Fibroblast of villous mesenchyme (primary cell): Measurements from ENCODE around the gene SAP30. TPM values are rescaled to one million over a fixed set of nuclear protein-coding genes. Genes with fewer than 3 reads are reported as not detected.

Experiments used
- DNase-seq: peaks from one replicate; pipeline ENCODE4 v3.0.0-alpha.2; 2010; ENCODE audit warnings: low read depth
- H3K4me3 ChIP-seq: 2 replicates; pipeline ENCODE4 v1.5.1; 2011; ENCODE audit warnings: low read depth, mild to moderate bottlenecking, low read length
- total RNA-seq: library from RNA; depleted of rRNA; stranded (reverse); fragments of >200 nt; gene quantifications from 2 replicates; pipeline ENCODE4 v1.2.3, GENCODE V29; 2012
- TF ChIP-seq, protein P1 (sequence below): IDR thresholded peaks from 2 replicates; pipeline ENCODE4 v1.5.1; 2012; ENCODE audit warnings: low read depth, mild to moderate bottlenecking, low read length; ENCODE audit not compliant: insufficient read depth

Gene SAP30
- total RNA-seq, 1 donor: 21.2 TPM

DNA sequence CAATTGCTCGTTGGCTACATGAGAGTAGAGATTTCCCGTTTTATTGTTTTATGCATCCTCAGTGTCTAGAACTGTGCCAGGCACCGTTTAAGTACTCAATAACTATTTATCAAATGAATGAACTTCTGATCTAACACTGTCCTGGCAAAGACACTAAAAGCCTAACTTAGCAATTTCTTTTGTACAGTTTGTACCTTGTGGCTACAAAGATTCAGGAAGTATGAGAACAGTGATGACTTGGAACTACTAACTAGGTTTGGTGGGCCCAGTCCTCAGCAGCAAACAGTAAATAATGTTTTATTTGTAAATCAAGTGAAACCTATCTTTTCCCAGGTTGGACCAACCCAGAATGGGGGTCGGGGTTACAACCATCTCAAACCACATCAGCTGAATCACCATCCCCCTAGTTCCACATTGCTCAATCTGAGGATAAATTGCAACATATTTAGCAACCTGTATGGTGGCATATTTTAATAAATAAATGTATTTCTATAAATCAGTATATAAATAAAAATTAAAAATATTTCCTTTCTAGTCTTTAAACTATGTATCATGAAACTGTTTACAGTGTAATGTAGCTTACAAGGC, 40.4 kb downstream of the SAP30 start:
- peak; percentile 13 for DNase-seq
- TF ChIP-seq, protein P1, sequence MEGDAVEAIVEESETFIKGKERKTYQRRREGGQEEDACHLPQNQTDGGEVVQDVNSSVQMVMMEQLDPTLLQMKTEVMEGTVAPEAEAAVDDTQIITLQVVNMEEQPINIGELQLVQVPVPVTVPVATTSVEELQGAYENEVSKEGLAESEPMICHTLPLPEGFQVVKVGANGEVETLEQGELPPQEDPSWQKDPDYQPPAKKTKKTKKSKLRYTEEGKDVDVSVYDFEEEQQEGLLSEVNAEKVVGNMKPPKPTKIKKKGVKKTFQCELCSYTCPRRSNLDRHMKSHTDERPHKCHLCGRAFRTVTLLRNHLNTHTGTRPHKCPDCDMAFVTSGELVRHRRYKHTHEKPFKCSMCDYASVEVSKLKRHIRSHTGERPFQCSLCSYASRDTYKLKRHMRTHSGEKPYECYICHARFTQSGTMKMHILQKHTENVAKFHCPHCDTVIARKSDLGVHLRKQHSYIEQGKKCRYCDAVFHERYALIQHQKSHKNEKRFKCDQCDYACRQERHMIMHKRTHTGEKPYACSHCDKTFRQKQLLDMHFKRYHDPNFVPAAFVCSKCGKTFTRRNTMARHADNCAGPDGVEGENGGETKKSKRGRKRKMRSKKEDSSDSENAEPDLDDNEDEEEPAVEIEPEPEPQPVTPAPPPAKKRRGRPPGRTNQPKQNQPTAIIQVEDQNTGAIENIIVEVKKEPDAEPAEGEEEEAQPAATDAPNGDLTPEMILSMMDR: no peak
- no peak overlapping the region for H3K4me3 ChIP-seq

DNA sequence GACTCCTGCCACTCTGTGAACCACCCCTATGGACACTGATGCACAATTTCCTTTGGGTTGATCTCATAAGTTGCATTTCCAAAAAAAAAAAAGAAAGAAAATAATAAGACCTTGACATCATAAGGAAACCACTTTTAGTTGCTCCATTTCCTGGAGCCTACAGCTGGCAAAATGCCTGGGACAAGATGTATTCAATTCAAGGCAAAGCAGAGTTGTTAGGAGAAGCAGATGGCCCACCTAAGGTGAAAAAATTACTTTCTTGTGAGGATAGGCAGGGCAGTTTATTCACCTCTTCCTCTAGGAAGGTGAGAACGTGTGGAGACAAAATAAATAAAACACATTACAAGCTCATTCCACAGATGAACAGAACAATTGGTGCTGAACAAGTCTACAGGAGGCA, 42.3 kb downstream of the SAP30 start:
- DNase-seq: peak; percentile 48
- no peak overlapping the region for H3K4me3 ChIP-seq
- TF ChIP-seq, protein P1: no peak

DNA sequence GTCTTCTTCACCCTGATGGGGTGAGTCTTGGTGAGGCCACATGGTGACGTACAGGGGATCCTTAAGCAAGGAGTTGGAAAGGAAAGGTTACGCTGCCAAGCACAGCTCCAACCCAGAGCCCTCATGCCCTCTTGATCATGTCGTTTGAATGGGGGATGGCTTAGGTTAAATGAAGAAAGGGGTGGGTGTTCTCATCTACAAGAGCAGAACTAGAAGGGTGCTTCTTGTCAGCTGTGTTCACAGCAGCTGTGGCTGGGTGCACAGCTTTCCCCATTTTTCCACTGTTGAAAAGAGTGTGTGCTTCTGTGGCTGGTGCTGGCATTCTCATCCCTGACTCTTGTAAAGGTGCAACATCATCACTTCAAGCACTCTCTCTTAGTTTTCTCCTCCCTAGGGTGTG, 43.7 kb downstream of the SAP30 start:
- no peak for DNase-seq
- TF ChIP-seq, protein P1: no peak
- H3K4me3 ChIP-seq: no peak overlapping the region

DNA sequence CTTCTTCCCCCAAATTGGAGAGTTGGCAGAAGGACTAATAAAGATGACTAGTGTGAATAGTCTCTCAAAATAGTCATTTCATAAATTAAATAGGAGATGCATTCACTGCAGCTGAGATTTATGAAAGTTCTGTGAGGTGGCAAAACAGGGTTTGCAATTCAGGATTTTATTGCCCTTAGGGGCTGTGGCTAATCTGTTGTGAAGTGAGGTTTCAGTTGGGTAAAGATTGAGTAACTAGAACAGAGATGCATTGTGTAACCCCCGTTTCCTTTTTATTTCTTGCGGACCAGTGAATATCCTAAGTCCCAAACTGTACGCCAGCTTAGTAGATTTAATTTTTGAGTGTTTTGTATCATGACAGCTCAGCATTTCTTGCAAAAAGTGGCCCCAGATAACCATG, 44.3 kb downstream of the SAP30 start:
- no peak overlapping the region for H3K4me3 ChIP-seq
- DNase-seq: peak; percentile 50
- TF ChIP-seq, protein P1: no peak

DNA sequence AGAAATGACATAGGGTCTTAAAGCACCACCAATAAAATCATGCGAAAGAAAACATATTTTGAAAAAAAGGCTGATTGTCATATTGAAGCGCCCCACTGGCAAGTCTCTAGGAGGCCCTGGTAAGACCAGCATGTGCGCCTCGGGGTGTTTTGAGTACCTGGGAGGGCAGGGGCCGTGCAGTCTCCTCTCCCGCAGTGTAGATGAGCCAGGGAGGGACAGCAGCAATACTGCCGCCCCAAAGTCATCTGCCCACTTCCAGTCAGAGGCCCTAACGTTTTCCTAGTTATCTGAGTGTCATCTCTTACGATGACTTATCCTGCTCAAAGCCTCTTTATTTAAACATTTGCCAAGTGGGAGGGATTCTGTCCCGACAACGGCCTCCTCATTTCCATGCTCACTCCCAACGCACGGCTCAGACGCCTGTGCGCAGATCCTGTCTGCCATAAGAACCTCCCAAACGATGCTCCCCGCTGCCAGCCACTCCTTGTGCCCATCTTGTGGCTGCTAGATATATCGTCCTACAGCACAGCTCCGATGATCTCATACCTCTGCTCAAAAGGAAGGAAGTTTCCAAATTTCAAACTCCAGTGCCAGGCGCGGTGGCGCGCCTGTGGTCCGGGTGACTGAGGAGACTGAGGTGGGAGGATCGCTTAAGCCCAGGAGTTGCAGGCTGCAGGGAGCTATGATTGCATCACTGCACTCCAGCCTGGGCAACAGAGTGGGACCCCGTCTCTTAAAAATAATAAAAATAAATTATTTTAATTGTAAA, 45.3 kb downstream of the SAP30 start:
- TF ChIP-seq, protein P1: peak; percentile 18
- H3K4me3 ChIP-seq: peak overlapping the region; percentile 13

DNA sequence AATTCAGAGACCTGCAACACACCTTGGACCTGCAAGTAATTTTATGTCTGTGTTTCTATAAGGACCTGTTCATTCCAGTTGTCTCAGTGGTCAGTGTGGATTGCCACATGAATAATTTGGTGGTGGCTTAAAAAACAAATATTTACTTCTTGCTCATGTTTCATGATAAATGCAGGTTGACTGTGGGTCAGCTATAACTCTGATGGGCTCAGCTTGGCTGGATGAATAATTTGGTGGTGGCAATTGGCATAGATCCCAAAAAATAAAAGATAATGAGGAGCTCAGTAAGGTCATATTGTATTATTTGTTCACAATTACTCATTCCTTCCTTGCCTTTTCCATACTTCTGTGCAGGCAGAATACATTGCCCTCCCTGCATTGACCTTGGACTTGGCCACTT, 47.1 kb downstream of the SAP30 start:
- DNase-seq: no peak
- H3K4me3 ChIP-seq: no peak overlapping the region
- TF ChIP-seq, protein P1: no peak

More for the DNA sequence above, 45.3 kb downstream of the SAP30 start:
- DNase-seq: peak; percentile 44
